ENCODE data around the gene C17orf75. TPM values are rescaled to one million over a fixed set of nuclear protein-coding genes. Genes with fewer than 3 reads are reported as not detected.

C17orf75 gene
- total RNA-seq, 1 donor from 2014 or later, result 19.0 TPM

DNA sequence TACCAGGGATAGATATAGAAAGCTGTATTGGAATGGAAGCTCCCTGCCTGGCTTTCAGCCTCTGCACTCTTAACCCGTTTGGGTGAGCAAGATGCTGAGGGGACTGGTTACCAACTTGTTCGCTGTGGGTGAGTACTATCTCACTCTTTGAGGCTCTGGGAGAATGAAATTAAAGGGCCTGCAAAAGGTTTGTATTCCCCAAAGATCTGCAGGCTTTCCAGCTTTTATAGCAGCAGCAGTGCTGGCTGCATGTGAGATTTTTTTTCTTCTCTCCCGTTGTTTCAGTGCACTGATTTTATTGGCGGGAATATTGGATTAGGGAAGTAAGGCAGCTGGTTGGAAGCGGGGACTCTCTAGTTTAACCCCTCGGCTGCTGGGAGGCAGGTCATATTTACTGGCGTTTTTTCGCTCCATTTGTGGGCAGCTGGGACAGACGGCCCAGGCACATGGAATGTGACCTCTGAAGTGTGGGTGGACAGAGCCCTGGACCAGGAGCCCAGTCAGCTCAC lies 30.9 kb downstream of the C17orf75 start:
- H3K36me3 Mint-ChIP-seq (ENCODE audit: low read depth, unreplicated experiment), result no peaks in the 10 kb centered on the region
- H3K4me3 Mint-ChIP-seq (ENCODE audit: unreplicated experiment), result no peak overlapping the region
- peaks cover 2% of the 10 kb centered on the region for H3K27me3 Mint-ChIP-seq (ENCODE audit: unreplicated experiment)
- H3K9me3 Mint-ChIP-seq (ENCODE audit: unreplicated experiment), result no peaks in the 10 kb centered on the region
- peaks cover 12% of the 10 kb centered on the region for H3K4me1 Mint-ChIP-seq (ENCODE audit: unreplicated experiment)
- H3K27ac Mint-ChIP-seq (ENCODE audit: unreplicated experiment), result no peak overlapping the region
- no peak for DNase-seq (ENCODE audit: low spot score)
- TF ChIP-seq CTCF (IDR thresholded peaks at IDR 0.05; ENCODE audit: unreplicated experiment), result no peak

DNA sequence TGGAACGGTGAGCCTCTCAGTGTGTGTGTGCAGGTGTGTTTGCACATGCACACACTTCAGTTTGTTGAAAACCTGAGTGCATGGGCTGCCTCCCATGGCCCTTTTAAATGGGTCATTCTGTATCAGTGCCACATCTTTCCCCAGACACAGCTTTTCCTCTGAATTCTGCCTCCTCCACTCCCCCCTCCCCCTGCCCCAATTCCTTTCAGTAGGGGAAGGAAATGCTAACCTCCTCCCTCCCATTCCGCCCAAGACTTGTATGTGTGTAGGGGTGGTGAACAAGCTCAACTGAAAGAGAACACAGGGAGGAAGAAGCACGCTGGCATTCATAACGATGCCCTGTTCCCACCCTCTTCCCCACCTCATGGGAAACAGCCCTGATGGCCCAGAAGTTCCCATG lies 34.3 kb downstream of the C17orf75 start:
- no peak overlapping the region for H3K27ac Mint-ChIP-seq (ENCODE audit: unreplicated experiment)
- no peaks in the 10 kb centered on the region for H3K36me3 Mint-ChIP-seq (ENCODE audit: low read depth, unreplicated experiment)
- H3K4me1 Mint-ChIP-seq (ENCODE audit: unreplicated experiment), result peaks cover 31% of the 10 kb centered on the region
- DNase-seq (ENCODE audit: low spot score), result no peak
- H3K4me3 Mint-ChIP-seq (ENCODE audit: unreplicated experiment), result no peak overlapping the region
- H3K9me3 Mint-ChIP-seq (ENCODE audit: unreplicated experiment), result no peaks in the 10 kb centered on the region
- H3K27me3 Mint-ChIP-seq (ENCODE audit: unreplicated experiment), result peaks cover 2% of the 10 kb centered on the region
- no peak for TF ChIP-seq CTCF (IDR thresholded peaks at IDR 0.05; ENCODE audit: unreplicated experiment)

GRCh38 chr17:32305049-32305448 lies 36.9 kb downstream of the C17orf75 start:
- H3K4me1 Mint-ChIP-seq (ENCODE audit: unreplicated experiment), result peaks cover 36% of the 10 kb centered on the region
- no peak for TF ChIP-seq CTCF (IDR thresholded peaks at IDR 0.05; ENCODE audit: unreplicated experiment)
- H3K36me3 Mint-ChIP-seq (ENCODE audit: low read depth, unreplicated experiment), result no peaks in the 10 kb centered on the region
- H3K27ac Mint-ChIP-seq (ENCODE audit: unreplicated experiment), result no peak overlapping the region
- no peaks in the 10 kb centered on the region for H3K27me3 Mint-ChIP-seq (ENCODE audit: unreplicated experiment)
- H3K9me3 Mint-ChIP-seq (ENCODE audit: unreplicated experiment), result no peaks in the 10 kb centered on the region
- no peak overlapping the region for H3K4me3 Mint-ChIP-seq (ENCODE audit: unreplicated experiment)
- DNase-seq (ENCODE audit: low spot score), result no peak

DNA sequence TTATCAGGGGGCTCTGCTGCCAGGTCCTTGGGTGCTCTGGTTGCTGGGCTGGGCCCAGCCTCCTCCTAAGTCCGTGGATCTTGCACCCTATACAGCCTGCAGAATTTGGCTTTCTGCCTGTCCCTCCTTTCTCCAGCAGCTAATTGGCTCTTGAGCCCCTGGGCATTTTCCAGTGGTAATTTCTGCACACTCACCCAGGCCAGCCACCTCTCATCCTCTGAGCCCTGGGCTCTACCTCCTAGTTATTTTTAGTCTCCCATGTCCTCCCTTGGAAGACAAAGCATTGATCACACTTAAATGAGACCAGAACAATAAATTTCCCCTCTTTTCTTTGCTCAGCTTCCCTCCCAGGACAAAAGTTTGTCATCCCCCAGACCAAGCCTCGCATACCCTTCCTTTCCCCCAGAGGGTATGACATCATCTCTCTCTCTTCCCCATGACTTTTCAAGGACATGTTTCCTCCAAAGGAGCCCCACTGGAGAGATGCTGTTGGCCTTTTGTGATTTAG lies 38.1 kb downstream of the C17orf75 start:
- DNase-seq (ENCODE audit: low spot score), result no peak
- Mint-ChIP-seq H3K27ac (ENCODE audit: unreplicated experiment) (no peak overlapping the region), H3K4me1 (ENCODE audit: unreplicated experiment) (peaks cover 36% of the 10 kb centered on the region), H3K27me3 (ENCODE audit: unreplicated experiment) (no peaks in the 10 kb centered on the region), H3K4me3 (ENCODE audit: unreplicated experiment) (no peak overlapping the region), H3K9me3 (ENCODE audit: unreplicated experiment) (no peaks in the 10 kb centered on the region), H3K36me3 (ENCODE audit: low read depth, unreplicated experiment) (no peaks in the 10 kb centered on the region)
- TF ChIP-seq CTCF (IDR thresholded peaks at IDR 0.05; ENCODE audit: unreplicated experiment), result no peak

GRCh38 chr17:32302860-32303649 lies 38.9 kb downstream of the C17orf75 start:
- Mint-ChIP-seq H3K36me3 (ENCODE audit: low read depth, unreplicated experiment) (no peaks in the 10 kb centered on the region), H3K27me3 (ENCODE audit: unreplicated experiment) (no peaks in the 10 kb centered on the region), H3K4me1 (ENCODE audit: unreplicated experiment) (peaks cover 35% of the 10 kb centered on the region), H3K4me3 (ENCODE audit: unreplicated experiment) (no peak overlapping the region), H3K9me3 (ENCODE audit: unreplicated experiment) (no peaks in the 10 kb centered on the region), H3K27ac (ENCODE audit: unreplicated experiment) (no peak overlapping the region)
- DNase-seq (ENCODE audit: low spot score), result no peak
- no peak for TF ChIP-seq CTCF (IDR thresholded peaks at IDR 0.05; ENCODE audit: unreplicated experiment)

All from endothelial cell (in vitro differentiated cells).